Central memory CD4-positive, alpha-beta T cell (primary cell): ENCODE measurements around the gene GRID1.

ENCODE experiments used
- DNase-seq: peaks from one replicate; pipeline ENCODE4 v3.0.0; 2022

The GRID1 gene

DNA sequence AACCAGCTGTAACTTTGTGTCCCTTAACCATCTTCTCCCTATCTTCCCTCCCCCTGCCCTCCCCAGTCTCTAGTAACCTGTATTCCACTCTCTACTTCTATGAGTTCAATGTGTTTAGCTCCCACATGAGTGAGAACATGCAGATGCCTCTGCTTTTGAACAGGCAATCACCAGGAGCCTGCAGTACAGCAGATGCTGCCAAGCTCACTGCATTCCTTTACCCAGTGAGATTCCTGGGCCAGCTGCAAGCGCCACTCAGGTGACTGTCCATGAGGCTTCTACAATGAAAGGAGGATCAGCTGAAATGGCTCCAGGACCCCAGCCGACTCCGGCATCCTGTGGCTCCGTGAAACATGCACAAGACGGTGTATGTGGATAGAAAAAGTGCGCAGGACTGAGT lies 15.7 kb downstream of the GRID1 start:
- no peak for DNase-seq

DNA sequence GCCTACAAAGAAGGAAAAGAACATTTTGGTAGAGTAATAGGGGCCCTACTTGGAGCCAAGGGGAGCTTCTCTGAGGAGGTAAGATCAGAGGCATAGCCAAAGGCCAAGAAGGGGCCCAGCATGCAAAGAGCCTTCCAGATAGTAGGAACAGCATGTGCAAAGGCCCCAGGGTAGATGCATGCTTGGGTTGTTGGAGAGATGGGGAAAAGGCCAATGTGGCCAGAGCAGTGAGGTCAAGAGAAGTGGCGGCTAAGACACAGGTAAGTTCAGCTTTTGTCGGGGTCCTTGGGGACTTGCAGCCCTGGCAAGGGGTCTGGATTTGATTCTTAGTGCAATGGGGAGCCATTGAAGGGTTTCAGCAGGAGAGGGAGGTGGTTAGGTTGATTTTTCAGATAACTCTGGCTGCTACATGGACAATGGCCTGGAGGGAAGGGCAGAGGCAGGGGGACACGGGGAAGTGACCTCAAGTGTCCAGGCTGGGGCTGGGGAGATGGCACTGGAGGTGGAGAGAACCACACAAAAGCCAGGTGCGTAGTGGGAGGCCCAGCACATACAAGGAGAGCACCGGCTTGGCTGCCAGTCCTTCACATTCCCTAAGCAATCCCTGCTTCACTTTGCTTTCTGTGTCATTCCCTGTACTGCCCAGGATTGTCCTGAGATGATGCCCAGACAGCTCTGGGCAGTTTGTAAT lies 16.5 kb downstream of the GRID1 start:
- DNase-seq: no peak

DNA sequence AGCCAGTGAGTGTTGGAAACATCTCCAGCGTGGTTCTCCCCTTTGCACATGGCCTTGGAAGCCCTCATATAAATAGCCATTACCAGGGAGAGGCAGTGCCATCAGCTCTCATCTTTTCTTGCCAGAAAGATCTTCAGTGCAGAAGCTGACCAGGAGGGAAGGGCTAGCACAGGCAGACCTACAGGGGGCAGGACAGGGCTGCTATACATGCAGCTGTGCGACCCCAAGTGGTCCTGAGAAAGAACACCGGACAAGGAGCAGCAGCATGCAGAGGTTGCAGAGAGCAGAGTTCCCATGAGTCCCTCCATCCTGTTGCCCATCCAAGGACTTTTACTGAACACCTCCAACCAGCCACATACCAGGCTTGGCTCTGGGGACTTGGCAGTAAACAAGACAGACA lies 17.1 kb downstream of the GRID1 start:
- DNase-seq: no peak

DNA sequence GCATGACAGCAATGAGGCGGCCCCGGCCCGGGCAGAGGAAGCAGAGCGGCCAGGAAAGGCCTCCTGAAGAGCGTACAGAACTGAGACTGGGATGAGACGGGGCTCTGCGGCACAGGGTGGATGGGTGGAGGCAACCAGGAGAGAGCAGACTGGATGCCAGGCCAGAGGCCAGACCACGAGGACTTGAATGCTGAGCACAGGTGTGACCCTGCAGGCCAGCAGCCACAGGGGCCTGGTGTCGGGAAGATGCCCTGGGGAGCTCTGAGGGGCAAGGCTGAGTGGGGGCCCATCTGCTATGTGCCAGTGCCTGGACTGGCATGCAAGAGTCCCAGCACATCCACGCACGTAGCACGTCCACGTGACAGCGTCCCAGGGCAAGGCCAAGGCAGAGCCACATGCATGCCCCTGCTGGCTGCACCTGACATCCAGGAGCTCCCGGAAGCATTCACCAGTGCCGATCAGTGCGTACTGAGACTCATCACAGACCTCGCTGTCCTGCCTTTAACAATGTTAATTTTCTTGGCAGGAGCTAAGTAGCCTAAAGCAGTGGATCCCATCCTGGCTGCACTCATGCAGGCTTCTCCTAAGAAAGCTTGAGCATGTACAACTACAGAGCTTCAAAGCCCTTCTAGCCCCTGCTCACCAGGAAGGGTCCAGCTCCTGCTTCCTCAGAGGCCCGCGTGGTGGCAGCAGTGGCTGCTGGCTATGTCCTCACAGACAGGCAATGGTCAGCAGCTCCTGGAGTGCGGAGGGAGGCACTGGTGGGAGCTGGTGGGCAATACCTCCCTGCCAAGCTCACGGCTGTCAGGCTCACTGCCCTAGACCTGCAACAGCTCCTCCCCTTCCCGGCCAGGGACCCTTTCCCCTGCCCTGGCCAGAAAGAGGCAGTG lies 18.0 kb downstream of the GRID1 start:
- DNase-seq: no peak

DNA sequence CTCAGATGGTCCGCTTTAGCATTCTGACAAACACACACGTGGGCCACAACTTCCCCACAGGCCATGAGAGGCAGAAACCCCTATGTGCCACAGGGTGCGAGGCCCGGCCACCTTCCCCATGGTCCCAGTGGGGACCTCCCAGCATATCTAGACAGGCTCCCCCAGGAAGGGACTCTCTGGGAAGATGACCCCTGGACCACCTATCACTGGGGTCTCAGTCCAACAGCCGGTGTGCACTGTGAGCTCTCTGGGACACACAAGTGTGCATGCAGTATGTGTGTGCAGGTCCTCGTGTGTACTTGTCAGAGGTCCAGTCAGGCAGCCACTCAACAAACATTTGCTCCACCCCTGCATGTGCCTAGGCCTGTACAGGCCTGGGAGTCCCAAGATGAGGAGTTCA lies 18.7 kb downstream of the GRID1 start:
- no peak for DNase-seq

DNA sequence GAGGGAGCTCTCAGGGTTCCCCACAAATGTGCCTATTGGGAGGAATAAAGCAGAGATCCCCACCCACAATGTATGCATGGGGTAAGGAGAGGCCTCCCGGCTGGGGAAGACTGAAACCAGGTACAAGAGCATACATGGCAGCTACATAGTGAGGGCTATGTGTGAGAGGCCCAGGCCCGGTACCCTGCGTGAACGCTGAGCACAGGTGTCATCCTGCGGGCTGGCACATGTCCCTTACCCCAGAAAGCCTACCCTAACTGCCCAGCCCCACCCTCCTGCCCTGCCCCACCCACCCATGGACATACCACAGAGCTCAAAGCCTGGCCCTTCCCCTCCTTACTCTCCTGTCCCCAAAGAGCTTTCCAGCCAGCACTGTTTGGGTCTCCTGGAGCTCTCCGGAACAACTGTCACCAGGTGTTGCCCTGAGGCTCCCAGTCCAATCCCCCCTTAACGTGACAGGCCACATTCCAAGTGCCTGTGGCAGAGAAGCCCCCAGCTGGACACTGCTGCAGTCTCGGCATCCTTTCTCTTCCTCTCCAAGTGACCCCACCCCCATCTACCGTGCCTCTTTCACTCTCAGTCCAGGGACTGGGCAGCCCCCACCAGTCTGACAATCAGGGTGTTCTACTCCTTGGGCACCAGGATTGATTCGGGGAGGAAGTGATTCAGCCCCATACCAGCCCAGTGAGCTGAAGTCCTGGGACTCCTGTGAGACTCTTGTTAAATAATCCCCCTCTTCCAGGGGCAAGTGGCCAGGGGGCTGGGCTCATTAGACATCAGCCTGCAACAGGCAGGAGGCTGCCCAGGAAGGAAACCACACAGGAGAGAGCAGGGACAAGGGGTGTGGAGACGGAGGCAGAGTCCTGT lies 19.6 kb downstream of the GRID1 start:
- no peak for DNase-seq

DNA sequence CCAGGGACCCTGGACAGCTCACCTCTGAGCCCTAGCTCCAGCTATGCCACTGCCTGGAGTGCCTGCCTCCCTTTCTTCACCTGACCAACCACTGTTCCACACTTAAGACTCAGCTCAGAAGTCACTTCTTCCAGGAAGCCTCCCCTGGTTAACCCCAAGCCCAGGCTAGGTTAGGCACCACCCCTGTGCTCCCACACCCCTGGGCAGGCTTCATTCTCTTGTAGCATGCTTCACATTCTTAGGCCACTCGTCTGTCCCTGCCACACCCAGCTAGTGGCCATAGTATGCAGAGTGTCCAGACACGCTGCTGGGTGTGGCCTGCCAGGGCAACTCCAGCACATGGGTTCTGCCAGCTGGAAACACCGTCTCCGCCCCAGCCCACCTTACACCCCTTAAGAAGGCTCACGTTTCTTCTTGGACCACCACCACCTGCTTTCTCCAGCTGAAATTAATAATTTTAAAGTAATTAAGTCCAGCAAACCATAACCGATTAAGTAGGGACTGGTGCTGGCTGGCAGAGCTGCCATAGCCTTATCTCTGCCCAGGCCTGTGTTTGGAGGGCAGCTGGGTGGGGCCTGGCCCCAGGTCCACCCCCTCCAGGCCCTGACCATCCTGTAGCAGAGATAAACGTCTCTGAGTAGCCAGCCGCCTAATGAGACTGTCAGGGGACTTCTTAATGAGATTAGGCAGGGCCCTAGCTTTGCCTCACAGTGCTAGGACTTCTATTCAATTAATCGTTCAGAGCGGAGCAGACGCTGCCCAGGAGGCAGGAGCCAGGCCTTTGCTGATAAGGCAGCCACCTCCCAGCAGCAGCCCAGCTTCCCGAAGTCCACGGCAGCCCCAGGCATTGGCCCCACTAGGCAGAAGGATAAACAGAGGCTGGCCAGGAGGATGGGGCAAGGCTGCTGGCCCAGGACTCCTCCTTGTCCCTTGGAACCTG lies 20.5 kb downstream of the GRID1 start:
- DNase-seq: no peak

DNA sequence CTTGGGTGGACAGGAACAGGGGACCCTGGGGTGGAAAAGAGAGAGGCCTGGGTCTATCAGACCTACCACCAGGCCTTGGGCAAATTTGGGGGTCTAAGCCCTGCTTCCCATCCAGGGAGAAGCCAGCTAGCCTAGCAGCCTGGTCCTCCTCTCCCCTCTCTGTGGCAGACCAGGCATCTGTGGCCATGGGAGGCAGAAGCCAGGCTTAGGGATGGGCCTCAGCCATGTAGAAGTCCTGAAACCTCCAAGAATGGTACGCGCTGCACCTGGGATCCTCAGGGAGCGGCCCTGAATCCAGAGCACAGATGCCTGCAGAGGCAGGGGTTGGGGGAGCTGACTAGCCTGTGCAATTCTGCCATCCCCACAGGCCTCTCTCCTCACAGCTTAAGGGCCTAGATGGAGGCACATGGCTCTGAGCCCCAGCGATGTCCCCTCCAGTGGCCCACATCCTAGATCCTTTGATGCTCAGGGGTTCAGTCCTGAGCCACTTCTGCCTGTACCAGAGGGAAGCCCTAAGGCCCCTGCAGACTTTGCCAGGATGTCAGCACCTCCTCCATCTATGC lies 21.2 kb downstream of the GRID1 start:
- DNase-seq: no peak

DNA sequence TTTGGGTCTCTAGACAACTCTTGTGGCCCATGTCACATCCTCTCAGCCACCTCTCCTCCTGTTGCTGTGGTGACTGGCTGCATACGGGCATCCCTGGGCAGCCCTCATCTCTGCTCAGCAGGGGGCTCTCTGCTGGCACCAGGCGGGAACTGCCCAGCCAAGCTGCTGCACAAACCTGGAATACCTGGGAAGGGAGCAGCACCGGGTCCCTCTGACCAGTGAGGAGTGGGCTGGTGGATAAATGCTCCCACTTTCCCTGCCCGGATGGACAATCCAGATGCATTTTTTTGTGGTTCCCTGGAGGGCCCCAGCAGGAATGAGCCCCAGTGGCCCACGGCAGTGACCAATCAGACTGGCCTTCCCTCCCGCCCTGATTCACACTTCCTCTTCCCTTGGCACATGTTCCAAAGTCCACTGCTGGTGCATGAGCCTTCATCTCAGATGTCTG lies 21.9 kb downstream of the GRID1 start:
- no peak for DNase-seq

DNA sequence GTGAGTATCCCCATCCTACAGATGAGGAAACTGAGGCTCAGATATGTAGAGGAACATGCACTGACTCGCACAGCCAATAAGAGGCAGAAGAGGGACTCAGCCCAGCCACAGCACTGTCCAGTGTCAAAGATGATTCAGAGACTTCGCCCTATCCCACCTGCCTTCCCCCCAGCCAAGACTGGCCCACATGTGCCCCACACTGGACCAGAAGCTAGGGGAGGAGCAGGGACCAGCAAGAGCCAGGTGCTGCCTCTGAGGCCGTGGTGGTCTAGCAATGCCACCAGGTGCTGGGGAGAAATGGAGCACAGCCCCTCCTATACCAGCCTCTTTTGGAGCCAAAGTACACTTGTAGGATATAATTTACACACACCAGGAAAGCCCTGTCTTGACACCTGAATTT lies 22.3 kb downstream of the GRID1 start:
- no peak for DNase-seq

DNA sequence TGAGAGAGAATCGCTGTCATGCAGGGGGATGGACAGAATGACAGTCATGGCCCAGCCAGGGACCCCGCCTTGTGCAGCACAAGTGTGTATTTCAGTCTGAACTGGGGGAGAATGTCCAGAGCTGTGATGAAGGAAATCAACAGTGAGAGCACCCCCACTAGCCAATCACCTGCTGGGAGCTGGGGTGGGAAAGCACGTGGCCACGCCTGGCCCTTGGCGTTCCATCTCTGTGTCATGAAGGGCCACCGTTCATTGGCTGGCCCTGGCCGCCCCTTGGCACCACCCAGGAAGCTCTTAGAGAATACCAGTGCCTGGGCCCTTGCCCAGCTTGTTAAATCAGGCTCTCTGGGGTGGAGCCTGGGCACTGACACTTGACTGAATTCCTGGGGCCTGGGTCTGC lies 22.8 kb downstream of the GRID1 start:
- DNase-seq: no peak

DNA sequence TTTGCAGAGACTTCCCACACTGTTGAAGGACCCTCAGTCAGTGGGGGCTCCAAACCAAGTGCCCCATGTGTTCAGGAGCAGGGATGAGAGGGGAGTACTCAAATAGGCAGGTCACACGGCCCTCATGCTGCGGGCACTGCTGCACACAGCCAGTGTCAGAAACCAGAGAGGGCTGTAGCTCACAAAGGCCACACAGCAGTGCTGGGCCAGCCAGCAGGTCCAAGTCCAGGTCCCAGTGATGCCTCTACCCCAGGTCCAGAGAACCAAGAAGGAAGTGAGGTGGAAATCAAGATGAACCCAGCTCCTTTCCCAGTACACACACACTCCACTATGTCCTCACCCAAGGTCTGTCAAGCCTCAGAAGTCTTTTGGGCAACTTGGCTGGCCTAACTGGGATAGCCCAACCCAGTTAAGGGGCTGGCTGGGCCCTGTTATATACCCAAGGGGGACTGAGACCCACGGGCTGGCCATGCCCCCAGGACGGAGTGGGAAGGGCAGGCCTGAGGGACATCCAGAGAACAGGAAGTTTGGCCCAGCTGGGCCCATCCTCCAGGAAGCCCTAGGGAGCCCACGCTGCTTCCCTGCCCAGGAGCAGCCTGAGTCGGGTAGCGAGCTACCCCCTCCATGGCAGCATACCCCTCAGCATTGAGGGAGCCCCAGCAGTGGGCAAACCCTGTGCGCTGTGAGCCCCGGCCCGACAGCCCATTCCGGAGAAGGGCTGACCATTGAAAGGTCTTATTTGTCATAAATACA lies 24.3 kb downstream of the GRID1 start:
- DNase-seq: no peak

DNA sequence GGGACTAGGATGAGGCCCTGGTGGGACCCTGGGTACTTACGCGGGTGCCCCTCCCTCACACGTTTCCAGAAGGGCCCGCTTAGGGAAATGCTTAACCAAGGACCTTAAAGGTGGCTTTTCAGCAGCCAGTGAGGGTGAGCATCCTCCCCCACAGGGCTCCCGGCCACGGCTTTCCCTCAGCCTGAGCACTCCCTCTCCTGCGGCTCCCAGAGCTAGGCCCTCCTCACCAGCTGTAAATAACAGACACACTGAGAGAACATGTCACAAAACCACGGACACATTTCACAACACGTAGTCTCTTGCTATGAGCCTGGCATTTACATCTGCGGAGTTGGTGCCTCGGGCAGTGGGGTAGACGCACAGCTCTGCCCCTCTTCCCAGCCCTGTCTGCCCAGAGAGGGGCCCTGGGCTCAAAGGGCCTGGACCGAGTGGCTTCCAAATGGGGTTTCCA lies 25.2 kb downstream of the GRID1 start:
- no peak for DNase-seq

DNA sequence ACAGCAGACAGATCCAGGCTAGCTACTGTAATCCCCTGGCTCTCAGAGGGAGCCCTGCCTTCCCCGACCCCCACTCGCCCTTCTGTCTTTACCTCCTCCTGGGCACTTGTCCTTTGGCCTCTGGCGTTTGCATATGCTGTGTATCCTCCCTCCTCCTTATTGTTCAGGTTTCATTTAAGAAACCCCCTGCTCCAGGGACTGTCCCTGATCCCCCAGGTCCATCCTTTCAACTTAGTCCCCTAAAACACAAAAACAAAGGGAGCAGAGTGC lies 25.7 kb downstream of the GRID1 start:
- no peak for DNase-seq

DNA sequence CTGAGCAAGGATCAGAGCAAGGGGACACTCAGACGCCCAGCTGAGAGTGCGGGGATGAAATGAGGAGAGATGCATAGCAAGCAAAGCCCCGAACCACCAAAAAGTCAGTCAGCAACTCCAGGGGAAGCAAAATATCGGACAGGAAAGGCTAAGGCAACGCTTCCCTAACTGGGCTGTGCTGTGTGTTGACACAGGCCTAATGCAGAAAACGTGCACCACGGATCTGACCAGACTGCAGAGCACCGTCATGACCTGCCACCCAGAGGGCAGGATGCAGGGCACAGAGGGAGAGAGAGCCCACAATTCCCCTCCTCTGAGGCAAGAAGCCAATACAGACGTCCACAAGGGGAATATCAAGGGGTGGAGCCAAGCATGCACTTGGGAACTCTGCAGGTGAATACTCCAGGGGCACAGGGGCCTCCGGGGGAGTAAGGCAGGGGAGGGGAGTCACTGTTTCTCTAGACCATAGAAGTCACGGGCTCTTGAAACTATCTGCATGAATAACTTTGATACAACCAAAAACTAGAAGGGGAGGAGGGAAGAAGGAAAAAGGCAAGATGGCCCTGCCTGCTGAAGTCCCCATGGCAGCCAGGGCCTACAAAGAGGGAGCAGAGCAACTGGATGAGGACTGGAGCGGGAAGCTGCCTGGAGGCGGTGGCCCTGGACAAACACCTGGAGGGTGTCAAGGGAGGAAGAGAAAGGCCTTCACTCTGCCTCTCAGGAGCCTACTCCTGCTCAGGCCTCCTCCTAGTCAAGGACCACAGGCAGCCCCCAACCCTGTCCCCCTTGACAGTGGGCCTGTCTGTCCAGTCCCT lies 26.2 kb downstream of the GRID1 start:
- DNase-seq: no peak

DNA sequence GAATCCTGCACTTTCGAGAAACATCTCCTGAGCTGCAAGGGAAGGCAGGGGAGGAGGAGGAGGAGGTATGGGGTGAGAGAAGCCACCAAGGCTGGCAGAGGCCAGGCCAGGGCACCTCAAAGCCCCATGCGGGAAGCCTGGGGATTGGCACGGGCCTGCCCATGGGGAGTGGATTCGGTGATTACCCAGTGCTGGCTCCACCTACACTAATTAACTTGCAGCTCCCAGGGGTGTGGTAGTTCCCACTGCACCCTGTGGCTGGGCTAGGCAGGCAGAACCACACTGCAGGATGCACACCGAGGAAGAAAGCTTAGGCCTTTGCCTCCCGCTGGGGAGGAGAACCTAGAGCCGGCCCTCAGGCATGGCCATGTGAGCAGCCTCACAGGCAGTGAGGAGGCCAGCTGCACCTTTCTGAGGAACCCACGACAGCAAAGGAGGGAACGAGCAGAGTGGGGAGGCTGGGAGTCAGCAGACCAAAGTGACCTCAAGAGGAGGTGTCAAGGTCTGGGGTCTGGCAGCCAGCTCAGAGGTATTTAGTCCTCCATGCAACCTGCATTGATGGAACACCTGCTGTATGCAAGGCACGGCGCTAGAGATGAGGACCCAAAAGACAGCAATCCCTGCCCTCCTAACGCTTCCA lies 27.2 kb downstream of the GRID1 start:
- no peak for DNase-seq

DNA sequence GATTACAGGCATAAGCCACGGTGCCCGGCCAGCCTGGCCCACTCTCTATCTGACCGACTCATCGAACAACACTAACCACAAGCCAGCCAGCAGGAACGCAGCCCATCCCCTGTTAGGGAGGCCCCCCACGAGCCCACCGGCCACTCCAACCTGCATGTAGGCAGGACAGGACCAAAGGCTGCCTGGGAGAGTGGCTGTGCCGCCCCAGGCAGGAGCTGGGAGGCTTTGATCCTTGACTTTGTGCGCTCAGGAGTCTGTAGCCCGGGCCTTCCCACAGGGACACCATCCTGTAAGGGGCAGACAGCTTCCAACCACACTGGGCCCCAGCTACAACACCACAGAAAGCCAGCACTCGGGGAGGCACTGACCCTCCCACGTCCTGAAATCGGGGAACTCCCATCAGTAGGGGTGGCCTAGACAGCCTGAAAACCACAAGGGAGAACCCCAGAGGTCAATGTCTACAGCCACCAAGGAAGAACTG lies 29.4 kb downstream of the GRID1 start:
- no peak for DNase-seq

DNA sequence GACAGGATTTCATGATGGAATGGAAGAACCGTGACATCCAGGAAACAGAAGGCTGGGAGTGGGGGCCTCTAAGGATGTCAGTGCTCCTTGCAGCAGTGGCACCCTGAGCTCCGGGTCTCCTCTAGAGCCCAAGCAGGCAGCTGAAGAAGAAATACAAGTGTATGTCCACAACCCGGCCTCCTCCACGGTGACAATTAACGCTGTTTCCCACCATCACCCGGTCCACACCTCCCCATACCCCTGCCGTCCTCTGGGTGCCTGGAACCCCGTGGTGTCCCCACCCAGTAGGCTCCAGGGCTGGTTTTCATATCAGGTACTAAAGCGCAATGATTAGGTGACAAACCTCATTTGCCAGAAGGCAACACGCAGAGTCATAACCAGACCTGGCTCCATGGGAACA lies 30.3 kb downstream of the GRID1 start:
- DNase-seq: no peak

DNA sequence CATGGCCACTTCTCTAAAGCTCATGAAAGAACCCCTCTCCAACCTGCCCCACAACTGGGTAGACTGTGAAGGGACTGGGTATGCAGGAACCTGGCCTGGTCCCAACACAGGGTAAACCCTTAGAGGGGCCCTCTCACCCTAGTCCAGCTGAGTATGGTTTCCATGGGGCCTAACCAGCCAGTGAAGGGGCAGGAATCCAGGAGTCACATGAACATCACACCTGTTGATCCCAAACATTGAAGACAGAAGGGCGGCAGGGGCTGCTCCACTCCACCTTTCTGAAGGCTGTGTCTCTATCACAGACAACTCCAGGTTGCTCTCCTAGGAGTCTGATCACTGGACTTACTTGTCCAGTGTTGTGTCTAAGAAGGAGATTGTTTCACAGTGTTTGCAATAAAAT lies 30.8 kb downstream of the GRID1 start:
- no peak for DNase-seq

DNA sequence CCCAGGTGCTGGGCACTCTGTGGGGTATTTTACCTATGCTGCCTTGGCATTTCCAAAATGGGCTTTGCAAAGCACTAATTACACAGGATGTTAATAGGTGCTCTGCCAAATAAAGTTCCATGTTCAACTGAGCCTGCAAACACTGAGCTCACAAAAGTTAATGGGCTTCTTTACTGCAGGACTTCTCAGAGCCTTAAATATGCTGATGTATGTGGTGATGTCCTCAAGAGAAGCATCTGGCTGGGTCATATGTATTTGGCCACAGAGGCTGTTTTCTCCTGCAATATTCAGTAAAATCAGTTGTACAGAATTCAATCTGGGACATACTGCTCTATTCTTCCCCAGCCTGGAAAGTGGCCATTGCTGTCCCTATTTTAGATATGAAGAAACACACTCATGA lies 31.3 kb downstream of the GRID1 start:
- no peak for DNase-seq
